ENCODE results near the gene LYST.
"Not testable (repeated sequence)": the region's sequence is repeated elsewhere in the genome, so short reads cannot be mapped to it uniquely, and the experiment has no call there.

LYST gene

DNA sequence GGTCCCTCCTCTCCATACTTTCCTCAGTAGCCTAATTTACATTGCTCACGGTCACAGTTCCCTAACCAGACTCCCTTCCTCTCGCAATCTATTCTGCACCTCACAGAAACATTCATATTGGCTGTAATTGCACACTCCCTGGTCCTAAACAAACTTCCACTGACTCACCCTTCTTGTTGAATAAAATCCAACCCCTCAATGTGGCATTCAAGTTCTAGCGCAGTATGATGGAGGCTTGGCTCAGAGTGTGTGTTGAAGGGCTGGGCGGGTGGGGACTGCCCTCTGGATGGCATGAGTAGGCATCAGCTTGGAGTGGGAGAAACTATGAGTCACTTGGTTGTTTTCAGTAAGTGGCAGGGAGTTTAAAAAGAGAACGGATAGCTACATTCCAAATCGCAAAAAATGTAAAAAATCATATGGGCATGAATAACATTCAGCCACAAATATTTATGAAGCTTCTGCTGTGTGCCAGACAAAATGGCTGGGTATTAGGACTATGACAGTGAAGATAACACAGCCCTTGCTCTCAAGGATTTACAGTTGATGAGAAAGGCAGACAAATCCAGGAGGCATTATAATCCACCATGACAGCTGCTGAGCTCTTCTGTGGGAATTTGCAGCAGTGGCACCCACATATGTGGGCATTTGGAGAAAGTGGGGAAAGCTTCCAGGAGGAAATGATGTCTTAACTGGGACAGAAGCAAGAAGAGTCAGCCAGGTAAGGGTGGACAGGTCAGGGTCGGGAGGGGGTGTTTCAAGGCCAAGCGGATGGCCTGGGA lies 42.2 kb upstream of the LYST start:
- DNase-seq (ENCODE audit: low read depth): peak; percentile 82
- no peak overlapping the region for H3K4me3 ChIP-seq (ENCODE audit: control insufficient read depth, low read depth, low read length)
- TF ChIP-seq, protein P1, sequence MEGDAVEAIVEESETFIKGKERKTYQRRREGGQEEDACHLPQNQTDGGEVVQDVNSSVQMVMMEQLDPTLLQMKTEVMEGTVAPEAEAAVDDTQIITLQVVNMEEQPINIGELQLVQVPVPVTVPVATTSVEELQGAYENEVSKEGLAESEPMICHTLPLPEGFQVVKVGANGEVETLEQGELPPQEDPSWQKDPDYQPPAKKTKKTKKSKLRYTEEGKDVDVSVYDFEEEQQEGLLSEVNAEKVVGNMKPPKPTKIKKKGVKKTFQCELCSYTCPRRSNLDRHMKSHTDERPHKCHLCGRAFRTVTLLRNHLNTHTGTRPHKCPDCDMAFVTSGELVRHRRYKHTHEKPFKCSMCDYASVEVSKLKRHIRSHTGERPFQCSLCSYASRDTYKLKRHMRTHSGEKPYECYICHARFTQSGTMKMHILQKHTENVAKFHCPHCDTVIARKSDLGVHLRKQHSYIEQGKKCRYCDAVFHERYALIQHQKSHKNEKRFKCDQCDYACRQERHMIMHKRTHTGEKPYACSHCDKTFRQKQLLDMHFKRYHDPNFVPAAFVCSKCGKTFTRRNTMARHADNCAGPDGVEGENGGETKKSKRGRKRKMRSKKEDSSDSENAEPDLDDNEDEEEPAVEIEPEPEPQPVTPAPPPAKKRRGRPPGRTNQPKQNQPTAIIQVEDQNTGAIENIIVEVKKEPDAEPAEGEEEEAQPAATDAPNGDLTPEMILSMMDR (IDR thresholded peaks at IDR 0.05; ENCODE audit: control insufficient read depth, insufficient read depth, low read depth, low read length, missing control alignments): no peak

DNA sequence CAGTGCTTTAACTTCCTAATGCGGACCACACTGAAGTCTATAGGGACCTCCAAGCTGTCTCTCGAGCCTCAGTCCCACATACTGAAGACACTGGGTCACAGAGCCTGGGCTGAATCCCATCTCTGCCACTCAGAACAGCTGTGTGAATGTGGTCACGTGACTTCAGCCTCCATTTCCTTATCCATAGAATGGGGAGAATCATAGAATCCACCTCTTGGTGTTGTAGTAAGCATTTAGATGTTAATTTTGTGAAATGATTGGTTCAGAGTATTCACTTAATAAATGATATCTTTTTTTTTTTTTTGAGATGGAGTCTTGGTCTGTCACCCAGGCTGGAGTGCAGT lies 41.2 kb upstream of the LYST start:
- TF ChIP-seq, protein P1 (IDR thresholded peaks at IDR 0.05; ENCODE audit: control insufficient read depth, insufficient read depth, low read depth, low read length, missing control alignments): no peak
- no peak overlapping the region for H3K4me3 ChIP-seq (ENCODE audit: control insufficient read depth, low read depth, low read length)
- no peak for DNase-seq (ENCODE audit: low read depth)

DNA sequence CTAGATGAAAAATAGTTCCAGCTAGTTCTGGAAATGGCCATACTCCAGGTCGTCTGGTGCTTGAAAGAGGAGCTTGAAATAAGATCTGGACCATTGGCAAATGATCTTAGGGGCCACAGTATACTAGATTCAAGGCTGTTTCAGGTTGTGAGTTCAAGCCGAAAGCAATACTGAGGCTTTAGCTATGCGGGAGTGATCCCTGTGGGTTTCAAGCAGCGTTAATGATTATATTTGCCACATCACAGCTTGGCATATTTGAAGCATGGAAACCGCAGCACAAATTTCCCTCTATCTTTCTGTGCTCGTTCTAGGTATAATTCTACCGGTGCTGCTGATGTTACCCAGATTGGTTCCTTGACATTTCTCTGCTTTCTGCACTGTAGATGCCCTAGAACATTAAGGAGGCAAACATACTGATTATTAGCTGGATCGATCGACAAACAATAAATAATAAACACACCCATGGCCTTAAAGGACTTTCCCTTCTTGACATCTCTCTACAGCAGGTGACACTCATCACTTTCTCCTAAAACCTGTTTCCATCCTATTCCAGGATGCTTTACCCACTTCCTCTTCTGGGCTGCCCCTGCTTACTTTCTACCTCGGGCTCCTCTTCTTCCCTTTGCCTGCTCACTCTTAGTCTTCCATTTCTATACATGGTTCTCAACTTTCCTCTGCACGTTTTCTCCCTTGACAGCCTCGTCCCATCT lies 40.6 kb upstream of the LYST start:
- TF ChIP-seq, protein P1 (IDR thresholded peaks at IDR 0.05; ENCODE audit: control insufficient read depth, insufficient read depth, low read depth, low read length, missing control alignments): no peak
- no peak for DNase-seq (ENCODE audit: low read depth)
- no peak overlapping the region for H3K4me3 ChIP-seq (ENCODE audit: control insufficient read depth, low read depth, low read length)

DNA sequence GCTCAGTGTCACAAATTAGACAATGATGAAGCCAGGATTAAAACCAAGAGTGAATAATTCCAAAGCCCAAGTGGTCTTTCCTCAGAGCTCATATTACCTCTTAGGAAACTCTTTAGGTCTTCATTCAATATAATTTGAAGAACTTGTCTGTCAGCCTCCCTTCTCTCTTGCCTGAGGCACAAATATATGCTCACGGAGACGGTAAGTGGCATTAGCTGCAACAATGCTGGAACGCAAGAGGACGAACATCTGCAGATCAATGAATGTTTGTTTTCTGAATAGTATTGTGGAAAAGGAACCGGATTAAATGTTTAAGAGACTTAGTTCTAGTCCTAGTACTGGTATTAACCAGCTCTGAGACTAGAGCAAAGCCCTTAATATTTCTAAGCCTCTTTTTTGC lies 39.7 kb upstream of the LYST start:
- TF ChIP-seq, protein P1 (IDR thresholded peaks at IDR 0.05; ENCODE audit: control insufficient read depth, insufficient read depth, low read depth, low read length, missing control alignments): no peak
- DNase-seq (ENCODE audit: low read depth): no peak

DNA sequence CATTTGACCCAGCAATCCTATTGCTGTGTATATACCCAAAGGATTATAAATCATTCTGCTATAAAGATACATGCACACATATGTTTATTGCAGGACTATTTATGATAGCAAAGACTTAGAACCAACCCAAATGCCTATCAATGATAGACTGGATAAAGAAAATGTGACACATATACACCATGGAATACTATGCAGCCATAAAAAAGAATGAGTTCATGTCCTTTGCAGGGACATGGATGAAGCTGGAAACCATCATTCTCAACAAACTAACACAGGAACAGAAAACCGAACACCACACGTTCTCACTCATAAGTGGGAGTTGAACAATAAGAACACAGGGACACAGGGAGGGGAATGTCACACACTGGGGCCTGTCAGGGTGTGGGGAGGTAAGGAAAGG lies 37.1 kb upstream of the LYST start:
- not testable (repeated sequence) for H3K4me3 ChIP-seq (ENCODE audit: control insufficient read depth, low read depth, low read length); DNase-seq (ENCODE audit: low read depth)

More for the DNA sequence above, 39.7 kb upstream of the LYST start:
- no peak overlapping the region for H3K4me3 ChIP-seq (ENCODE audit: control insufficient read depth, low read depth, low read length)

DNA sequence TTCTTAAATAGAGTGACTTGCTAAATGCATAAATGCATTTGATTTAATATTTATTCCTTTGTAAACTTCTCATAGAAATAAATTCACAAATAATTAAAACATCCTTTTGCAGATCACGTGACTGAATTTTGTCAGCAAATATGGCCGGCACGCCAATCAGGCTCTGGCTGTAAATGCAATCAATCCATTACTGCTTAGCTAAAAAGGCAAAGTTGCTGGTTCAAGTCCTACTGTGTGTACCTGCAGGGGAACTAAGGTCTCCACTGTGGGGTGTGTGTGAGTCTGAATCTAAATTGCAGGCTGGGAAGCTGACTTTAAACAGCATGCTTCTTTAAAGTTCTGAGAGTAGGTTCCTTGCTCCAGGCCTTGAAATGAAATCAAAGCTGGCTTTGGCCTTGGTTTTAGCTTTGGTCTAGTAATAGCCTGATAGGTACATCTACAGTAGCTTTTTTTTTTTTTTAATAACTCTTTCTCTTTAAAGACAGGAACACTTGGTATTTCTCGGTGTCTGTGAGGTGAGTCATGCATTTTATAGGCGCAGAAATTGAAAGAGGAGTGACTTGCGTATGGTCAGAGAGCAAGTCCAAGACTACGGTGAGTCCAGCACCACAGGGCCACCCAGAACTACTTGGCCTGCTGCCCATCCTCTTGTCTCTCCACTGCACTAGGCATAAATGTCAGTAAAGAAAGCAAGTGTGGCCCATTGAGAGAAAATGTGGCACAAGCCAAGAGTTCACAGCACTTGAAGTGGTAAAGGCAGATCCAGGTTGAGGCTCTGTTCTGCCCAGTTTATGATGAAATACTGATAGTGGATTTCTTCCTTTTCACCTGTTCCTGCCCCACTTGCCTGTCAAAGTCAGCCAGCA lies 36.2 kb upstream of the LYST start:
- TF ChIP-seq, protein P1 (IDR thresholded peaks at IDR 0.05; ENCODE audit: control insufficient read depth, insufficient read depth, low read depth, low read length, missing control alignments): no peak
- peak; percentile 89 for DNase-seq (ENCODE audit: low read depth)
- H3K4me3 ChIP-seq (ENCODE audit: control insufficient read depth, low read depth, low read length): no peak overlapping the region
